IMR-90 (cell line): Measurements from ENCODE around the gene PPHLN1.

ENCODE experiments used
- BHLHE40 ChIP-seq: fragments of 150-350 bp; IDR thresholded peaks from 2 replicates; pipeline ENCODE4 v1.6.1; 2016; ENCODE audit warnings: mild to moderate bottlenecking, low read depth, low read length
- CEBPB ChIP-seq: IDR thresholded peaks from 2 replicates; pipeline ENCODE4 v1.6.1; 2012; ENCODE audit warnings: low read depth, low read length, improper control_type of control experiment
- CHD1 ChIP-seq: IDR thresholded peaks from 2 replicates; pipeline ENCODE4 v1.6.1; 2012; ENCODE audit warnings: low read depth, low read length, improper control_type of control experiment
- CTCF ChIP-seq: conservative IDR thresholded peaks from 2 replicates; pipeline ENCODE4 v1.5.1; 2012; ENCODE audit warnings: mild to moderate bottlenecking, low read depth, low read length, improper control_type of control experiment
- ELK1 ChIP-seq: fragments of 150-350 bp; IDR thresholded peaks from 2 replicates; pipeline ENCODE4 v1.6.1; 2016; ENCODE audit warnings: low read depth, mild to moderate bottlenecking, low read length, moderate library complexity, borderline replicate concordance
- MAFK ChIP-seq: IDR thresholded peaks from 2 replicates; pipeline ENCODE4 v1.6.1; 2012; ENCODE audit warnings: low read depth, low read length, improper control_type of control experiment
- MXI1 ChIP-seq: IDR thresholded peaks from 2 replicates; pipeline ENCODE4 v1.6.1; 2012; ENCODE audit warnings: low read depth, mild to moderate bottlenecking, low read length, moderate library complexity, borderline replicate concordance
- POLR2A ChIP-seq: IDR thresholded peaks from 2 replicates; pipeline ENCODE4 v1.6.1; 2012; ENCODE audit warnings: mild to moderate bottlenecking, low read depth, low read length
- RAD21 ChIP-seq: IDR thresholded peaks from 2 replicates; pipeline ENCODE4 v1.6.1; 2012; ENCODE audit warnings: low read length, improper control_type of control experiment
- RCOR1 ChIP-seq: IDR thresholded peaks from 2 replicates; pipeline ENCODE4 v1.6.1; 2012; ENCODE audit warnings: mild to moderate bottlenecking, low read length, improper control_type of control experiment; ENCODE audit not compliant: insufficient replicate concordance
- RFX5 ChIP-seq: IDR thresholded peaks from 2 replicates; pipeline ENCODE4 v1.8.0; 2012; ENCODE audit warnings: low read depth, mild to moderate bottlenecking, low read length, moderate library complexity
- SMC3 ChIP-seq: fragments of 150-350 bp; IDR thresholded peaks from 2 replicates; pipeline ENCODE4 v1.6.1; 2016; ENCODE audit warnings: low read depth, mild to moderate bottlenecking, antibody characterized with exemption, low read length, moderate library complexity
- USF2 ChIP-seq: fragments of 150-350 bp; IDR thresholded peaks from 2 replicates; pipeline ENCODE4 v1.6.1; 2017; ENCODE audit warnings: mild to moderate bottlenecking, antibody characterized with exemption, low read length, low read depth

GRCh38 chr12:42282294-42282693, 43.7 kb upstream of the PPHLN1 start:
- TF ChIP-seq USF2 (no peak), MAFK (no peak), CTCF (no peak), POLR2A (no peak), RFX5 (no peak), SMC3 (no peak), CEBPB (no peak), MXI1 (no peak), ELK1 (no peak), BHLHE40 (no peak), RCOR1 (no peak), RAD21 (no peak), CHD1 (no peak)
